ENCODE measurements around the gene MGME1.
"Not testable (repeated sequence)": the region's sequence is repeated elsewhere in the genome, so short reads cannot be mapped to it uniquely, and the experiment has no call there.

The MGME1 gene

GRCh38 chr20:18006684-18007083 is 37.9 kb downstream of the MGME1 start:
- no peak for DNase-seq
- intact Hi-C loops (cut with DNase I), result no loop called here

- intact Hi-C loops (cut with DNase I), result no loop called here
- peak in 6 of 42 donors; percentile 8 to 54 (median 30) for DNase-seq
Measured at GRCh38 chr20:18007534-18008292, 38.9 kb downstream of the MGME1 start.

- DNase-seq, result no peak
- intact Hi-C loops (cut with DNase I), result no loop called here
Measured at GRCh38 chr20:18009116-18009515, 40.3 kb downstream of the MGME1 start.

- intact Hi-C loops (cut with DNase I), result no loop called here
- DNase-seq, result no peak
Measured at GRCh38 chr20:18011482-18011881, 42.7 kb downstream of the MGME1 start.

GRCh38 chr20:18011951-18012645 is 43.3 kb downstream of the MGME1 start:
- DNase-seq, result no peak
- intact Hi-C loops (cut with DNase I), result no loop called here

- DNase-seq, result no peak
- intact Hi-C loops (cut with DNase I), result no loop called here
Measured at GRCh38 chr20:18012901-18013300, 44.1 kb downstream of the MGME1 start.

GRCh38 chr20:18014411-18014810 is 45.6 kb downstream of the MGME1 start:
- no peak for DNase-seq
- intact Hi-C loops (cut with DNase I), result no loop called here

- no peak for DNase-seq
- intact Hi-C loops (cut with DNase I), result no loop called here
Measured at GRCh38 chr20:18016772-18017171, 48.0 kb downstream of the MGME1 start.

GRCh38 chr20:18018100-18018499 is 49.3 kb downstream of the MGME1 start:
- intact Hi-C loops (cut with DNase I), result no loop called here
- DNase-seq, result no peak

- no peak for DNase-seq
- intact Hi-C loops (cut with DNase I), result no loop called here
Measured at GRCh38 chr20:18019068-18019467, 50.2 kb downstream of the MGME1 start.

GRCh38 chr20:18020931-18021330 is 52.1 kb downstream of the MGME1 start:
- DNase-seq, result no peak
- intact Hi-C loops (cut with DNase I), result no loop called here

- intact Hi-C loops (cut with DNase I), result no loop called here
- no peak for DNase-seq
Measured at GRCh38 chr20:18024606-18025127, 55.8 kb downstream of the MGME1 start.

GRCh38 chr20:18027011-18027410 is 58.2 kb downstream of the MGME1 start:
- intact Hi-C loops (cut with DNase I); DNase-seq: not testable (repeated sequence)

- intact Hi-C loops (cut with DNase I), result no loop called here
- no peak for DNase-seq
Measured at GRCh38 chr20:18030020-18030419, 61.2 kb downstream of the MGME1 start.

GRCh38 chr20:18031050-18031449 is 62.2 kb downstream of the MGME1 start:
- no peak for DNase-seq
- intact Hi-C loops (cut with DNase I), result no loop called here

- DNase-seq, result no peak
- intact Hi-C loops (cut with DNase I), result no loop called here
Measured at GRCh38 chr20:18031888-18032509, 63.2 kb downstream of the MGME1 start.

GRCh38 chr20:18032977-18033892 is 64.4 kb downstream of the MGME1 start:
- intact Hi-C loops (cut with DNase I), result no loop called here

GRCh38 chr20:18034039-18034438 is 65.2 kb downstream of the MGME1 start:
- intact Hi-C loops (cut with DNase I), result no loop called here

More at GRCh38 chr20:18032977-18033892, 64.4 kb downstream of the MGME1 start:
- no peak for DNase-seq

GRCh38 chr20:18039063-18039462 is 70.2 kb downstream of the MGME1 start:
- intact Hi-C loops (cut with DNase I), result no loop called here

More at GRCh38 chr20:18034039-18034438, 65.2 kb downstream of the MGME1 start:
- DNase-seq, result no peak

More at GRCh38 chr20:18039063-18039462, 70.2 kb downstream of the MGME1 start:
- DNase-seq, result no peak
